ENCODE measurements around the gene ASF1B. TPM values are rescaled to one million over a fixed set of nuclear protein-coding genes. Genes with fewer than 3 reads are reported as not detected.

ASF1B gene
- polyA plus RNA-seq, 1 experiment, result 11.1 TPM

DNA sequence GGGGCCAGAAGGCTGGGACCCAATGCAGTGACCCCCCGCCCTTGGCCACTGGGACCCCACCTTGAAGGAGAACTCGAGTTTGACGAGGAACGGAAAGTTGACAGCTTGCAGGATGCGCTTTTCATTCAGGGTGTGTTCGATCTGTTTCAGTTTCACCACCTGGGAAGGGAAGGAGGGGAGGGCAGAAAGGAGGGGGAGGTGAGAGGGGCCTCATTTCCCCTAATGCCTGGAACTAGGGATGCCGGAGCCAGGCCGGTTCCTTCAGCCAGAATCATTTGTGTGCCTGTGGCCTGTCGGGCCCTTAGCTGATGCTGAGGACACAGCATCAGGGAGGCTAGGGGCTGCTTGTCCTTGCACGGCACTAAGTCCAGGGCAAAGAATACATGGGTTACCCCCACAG is 33.6 kb downstream of the ASF1B start:
- ChIA-PET CTCF (interaction anchor here (1.3 to 2.0 kb wide), 2 partner anchors 10 to 11 kb away, joined by 4 to 7 read pairs; a partner anchor contains a TSS), POLR2A (no interaction called here)
- TF ChIP-seq, protein P1, sequence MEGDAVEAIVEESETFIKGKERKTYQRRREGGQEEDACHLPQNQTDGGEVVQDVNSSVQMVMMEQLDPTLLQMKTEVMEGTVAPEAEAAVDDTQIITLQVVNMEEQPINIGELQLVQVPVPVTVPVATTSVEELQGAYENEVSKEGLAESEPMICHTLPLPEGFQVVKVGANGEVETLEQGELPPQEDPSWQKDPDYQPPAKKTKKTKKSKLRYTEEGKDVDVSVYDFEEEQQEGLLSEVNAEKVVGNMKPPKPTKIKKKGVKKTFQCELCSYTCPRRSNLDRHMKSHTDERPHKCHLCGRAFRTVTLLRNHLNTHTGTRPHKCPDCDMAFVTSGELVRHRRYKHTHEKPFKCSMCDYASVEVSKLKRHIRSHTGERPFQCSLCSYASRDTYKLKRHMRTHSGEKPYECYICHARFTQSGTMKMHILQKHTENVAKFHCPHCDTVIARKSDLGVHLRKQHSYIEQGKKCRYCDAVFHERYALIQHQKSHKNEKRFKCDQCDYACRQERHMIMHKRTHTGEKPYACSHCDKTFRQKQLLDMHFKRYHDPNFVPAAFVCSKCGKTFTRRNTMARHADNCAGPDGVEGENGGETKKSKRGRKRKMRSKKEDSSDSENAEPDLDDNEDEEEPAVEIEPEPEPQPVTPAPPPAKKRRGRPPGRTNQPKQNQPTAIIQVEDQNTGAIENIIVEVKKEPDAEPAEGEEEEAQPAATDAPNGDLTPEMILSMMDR (IDR thresholded peaks at IDR 0.05; ENCODE audit: insufficient read depth, low read depth, low read length), result no peak
- Histone ChIP-seq H3K4me3 (ENCODE audit: low read depth, low read length) (no peak overlapping the region), H3K27me3 (ENCODE audit: control insufficient read depth, insufficient read depth, low read length) (no peaks in the 10 kb centered on the region), H3K36me3 (ENCODE audit: control insufficient read depth, insufficient read depth, low read length) (peaks cover 22% of the 10 kb centered on the region)
- DNase-seq (ENCODE audit: low read depth), result no peak

DNA sequence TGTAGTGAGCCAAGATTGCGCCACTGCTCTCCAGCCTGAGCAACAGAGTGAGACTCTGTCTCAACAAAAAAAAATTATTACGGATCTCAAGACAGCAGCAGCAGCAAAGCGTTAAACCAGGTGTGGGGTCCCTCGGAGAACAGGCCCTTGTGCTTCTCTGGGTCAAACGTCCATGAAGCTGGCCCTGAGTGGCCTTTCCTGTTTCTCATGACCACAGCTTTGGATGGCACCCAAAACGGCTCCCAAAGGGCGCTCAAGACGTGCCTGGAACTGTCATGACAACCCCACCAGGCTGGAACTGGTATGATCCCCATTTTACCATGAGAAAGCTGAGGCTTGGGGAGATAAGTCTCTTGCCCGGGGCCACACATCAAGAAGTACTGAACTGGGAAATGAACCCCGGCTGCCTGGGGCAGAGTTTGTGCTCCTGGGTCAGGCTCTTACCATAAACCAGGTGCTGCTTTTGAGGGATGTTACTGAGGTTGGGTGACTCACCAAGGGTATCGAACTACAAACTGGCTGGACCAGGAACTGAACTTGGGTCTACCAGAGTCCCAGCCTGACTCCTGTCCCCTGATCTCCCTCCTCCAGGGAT is 34.2 kb downstream of the ASF1B start:
- Histone ChIP-seq H3K4me3 (ENCODE audit: low read depth, low read length) (no peak overlapping the region), H3K27me3 (ENCODE audit: control insufficient read depth, insufficient read depth, low read length) (no peaks in the 10 kb centered on the region), H3K36me3 (ENCODE audit: control insufficient read depth, insufficient read depth, low read length) (peaks cover 26% of the 10 kb centered on the region)
- ChIA-PET POLR2A (no interaction called here), CTCF (interaction anchor here (0.8 to 1.3 kb wide), 2 partner anchors 10 to 29 kb away, joined by 3 to 4 read pairs; partner anchors contain the start of gene MISP3)
- TF ChIP-seq, protein P1 (IDR thresholded peaks at IDR 0.05; ENCODE audit: insufficient read depth, low read depth, low read length), result no peak
- no peak for DNase-seq (ENCODE audit: low read depth)

- Histone ChIP-seq H3K4me3 (ENCODE audit: low read depth, low read length) (no peak overlapping the region), H3K36me3 (ENCODE audit: control insufficient read depth, insufficient read depth, low read length) (peaks cover 32% of the 10 kb centered on the region), H3K27me3 (ENCODE audit: control insufficient read depth, insufficient read depth, low read length) (no peaks in the 10 kb centered on the region)
- POLR2A ChIA-PET, result no interaction called here
- CTCF ChIA-PET, result interaction anchor here (0.7 kb wide), 1 partner anchor 13 kb away, joined by 3 read pairs; no protein-coding TSS in a partner anchor
- TF ChIP-seq, protein P1 (IDR thresholded peaks at IDR 0.05; ENCODE audit: insufficient read depth, low read depth, low read length), result no peak
- no peak for DNase-seq (ENCODE audit: low read depth)
Measured at GRCh38 chr19:14101003-14101545, 35.3 kb downstream of the ASF1B start.

GRCh38 chr19:14097532-14098151 is 38.7 kb downstream of the ASF1B start:
- TF ChIP-seq, protein P1 (IDR thresholded peaks at IDR 0.05; ENCODE audit: insufficient read depth, low read depth, low read length), result no peak
- POLR2A ChIA-PET, result no interaction called here
- H3K27me3 ChIP-seq (ENCODE audit: control insufficient read depth, insufficient read depth, low read length), result no peaks in the 10 kb centered on the region
- peaks cover 20% of the 10 kb centered on the region for H3K36me3 ChIP-seq (ENCODE audit: control insufficient read depth, insufficient read depth, low read length)
- no peak for DNase-seq (ENCODE audit: low read depth)
- no peak overlapping the region for H3K4me3 ChIP-seq (ENCODE audit: low read depth, low read length)
- CTCF ChIA-PET, result no interaction called here

GRCh38 chr19:14096272-14096992 is 40.0 kb downstream of the ASF1B start:
- ChIA-PET CTCF (interaction anchor here (1.4 kb wide), 1 partner anchor 17 kb away, joined by 6 read pairs; no protein-coding TSS in a partner anchor), POLR2A (no interaction called here)
- Histone ChIP-seq H3K27me3 (ENCODE audit: control insufficient read depth, insufficient read depth, low read length) (no peaks in the 10 kb centered on the region), H3K4me3 (ENCODE audit: low read depth, low read length) (no peak overlapping the region), H3K36me3 (ENCODE audit: control insufficient read depth, insufficient read depth, low read length) (peaks cover 18% of the 10 kb centered on the region)
- no peak for DNase-seq (ENCODE audit: low read depth)
- TF ChIP-seq, protein P1 (IDR thresholded peaks at IDR 0.05; ENCODE audit: insufficient read depth, low read depth, low read length), result no peak
